Psoas muscle (tissue), 8 donors: ENCODE results near the gene OBP2A. TPM values are rescaled to one million over a fixed set of nuclear protein-coding genes. Genes with fewer than 3 reads are reported as not detected.
"Not testable (repeated sequence)": the region's sequence is repeated elsewhere in the genome, so short reads cannot be mapped to it uniquely, and the experiment has no call there.

Experiments
- ATAC-seq, 4 donors: fragments of 200-7000 bp; cut with Tn5 transposase; one replicate each; pipeline ENCODE4 v1.9.1; 2020; ENCODE audit warnings: moderate library complexity in 3 of 4, mild to moderate bottlenecking in 2 of 4
- DNase-seq, 2 donors: peaks; one replicate each; pipeline ENCODE4 v3.0.0-alpha.2; 2020
- H3K27ac ChIP-seq: fragments of 200-600 bp; one replicate; pipeline ENCODE4 v1.8.0; 2022
- H3K27me3 ChIP-seq, 3 donors: fragments of 200-600 bp in 1 of 3; one replicate each; pipeline versions ENCODE4 v1.6.1 to v1.8.0; 2013 to 2022; ENCODE audit warnings: low read length in 2 of 3, mild to moderate bottlenecking in 2 of 3, moderate library complexity in 1 of 3; ENCODE audit not compliant: insufficient read depth in 3 of 3
- H3K36me3 ChIP-seq, 2 donors: fragments of 200-600 bp in 1 of 2; one replicate each; pipeline versions ENCODE4 v1.6.1 to v1.8.0; 2013 to 2022; ENCODE audit warnings: low read depth in 1 of 2, mild to moderate bottlenecking in 1 of 2, moderate library complexity in 1 of 2; ENCODE audit not compliant: insufficient read depth in 1 of 2
- H3K4me1 ChIP-seq: fragments of 200-600 bp; one replicate; pipeline ENCODE4 v1.8.0; 2022
- H3K4me3 ChIP-seq: fragments of 200-600 bp; one replicate; pipeline ENCODE4 v1.8.0; 2022; ENCODE audit warnings: mild to moderate bottlenecking
- H3K9me3 ChIP-seq: fragments of 200-600 bp; one replicate; pipeline ENCODE4 v1.8.0; 2022
- WGBS, 3 donors: extraction: QIAGEN DNeasy Blood & Tissue Kit; methylation state at CpG; one replicate each; pipeline versions ENCODE4 v1.1.6 to v1.1.7; 2013; 5-methylcytosine and 5-hydroxymethylcytosine counted together
- intact Hi-C, 2 donors: fragments of 100-400 bp; cut with DNase I; formaldehyde crosslinking; loops; one replicate each; pipeline versions ENCODE4 v1.11.0 to v1.14.2; 2022
- polyA plus RNA-seq, 3 donors: library from polyadenylated mRNA; stranded (reverse); fragments of 200-250 nt; gene quantifications; one replicate each; pipeline ENCODE4 v1.2.3, GENCODE V29; 2013
- total RNA-seq, 4 donors: library from RNA; stranded (reverse); fragmentation: NEBNext Ultra II Directional in 2 of 4; extraction: Animal tissue kit (Norgen Biotek cat#: 25700) in 2 of 4; gene quantifications; one replicate each; pipeline versions ENCODE4 v1.2.1 to v1.2.4, GENCODE V29; 2021 to 2023
- TF ChIP-seq, protein P1 (sequence below): fragments of 200-600 bp; IDR thresholded peaks from one replicate; pipeline ENCODE4 v1.8.0; 2022; ENCODE audit warnings: antibody characterized with exemption
- donor health status: healthy with polysubstance abuse.
- donor health status: DM: no; HTN: no; CAD: no; lungs with moderate emphysema.
- donor health status: Bipolar disorder and iron deficiency.
- donor health status: healthy.
- donor health status: DM: yes; HTN: yes; CAD: no.
- donor health status: DM: no; HTN: no; CAD: no.
- donor health status: DM: no; HTN: no; CAD: no.
- donor health status: DM: yes; HTN: yes; CAD: no.

Gene OBP2A
- total and polyA plus RNA-seq, 7 donors, result not detected

DNA sequence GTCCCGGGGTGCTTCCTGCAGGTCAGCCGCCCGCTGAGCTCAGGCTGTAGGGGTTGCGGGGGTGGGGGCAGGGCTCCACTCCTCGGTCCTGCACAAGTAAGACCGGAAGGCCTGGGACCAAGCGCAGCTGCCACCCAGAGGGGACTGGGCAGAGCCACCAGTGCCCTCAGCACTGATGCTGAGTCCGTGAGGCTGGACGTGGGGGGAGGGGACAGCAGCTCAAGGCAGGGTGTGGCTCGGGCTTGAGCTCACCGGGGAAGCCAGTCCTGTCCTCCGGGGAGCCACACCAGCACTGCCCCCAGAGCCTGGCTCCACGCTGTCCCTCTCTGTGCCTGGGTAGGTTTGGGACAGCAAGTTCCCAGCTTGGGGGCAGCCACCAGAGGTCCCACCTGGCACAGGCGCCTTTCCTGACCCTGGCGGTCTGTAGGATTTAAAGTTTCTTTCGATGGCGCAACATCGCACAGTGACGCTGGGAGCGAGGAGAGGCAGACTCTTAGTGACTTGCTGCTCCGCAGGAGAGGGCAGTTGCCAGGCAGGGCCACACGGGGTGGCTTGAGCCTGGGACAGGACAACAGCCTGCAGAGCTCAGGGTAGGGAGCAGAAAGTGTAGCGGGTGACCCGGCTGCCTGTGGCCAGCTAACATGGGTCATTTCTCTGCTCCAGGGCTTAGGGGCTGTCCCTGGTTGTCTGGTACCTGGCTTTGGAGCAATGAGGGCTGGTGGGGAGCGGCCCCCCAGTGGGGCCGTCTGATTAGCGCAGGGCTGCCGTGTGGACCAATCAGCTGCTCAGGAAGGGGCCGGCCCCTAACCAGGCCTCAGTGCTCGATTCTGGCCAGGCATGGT lies 19.0 kb upstream of the OBP2A start:
- no peak overlapping the region for H3K4me3 ChIP-seq
- intact Hi-C loops, result no loop called here
- H3K27ac ChIP-seq, result no peak overlapping the region
- no peaks in the 10 kb centered on the region for H3K36me3 ChIP-seq
- WGBS, 3 donors, result 58 to 64% (median 61%) methylated on average over 30 of the region's 30 CpGs
- DNase-seq (no peak), ATAC-seq (no peak)
- peaks cover 0 to 49% (median 5%) of the 10 kb centered on the region in 3 donors for H3K27me3 ChIP-seq
- no peaks in the 10 kb centered on the region for H3K9me3 ChIP-seq
- H3K4me1 ChIP-seq, result no peaks in the 10 kb centered on the region
- TF ChIP-seq, protein P1, sequence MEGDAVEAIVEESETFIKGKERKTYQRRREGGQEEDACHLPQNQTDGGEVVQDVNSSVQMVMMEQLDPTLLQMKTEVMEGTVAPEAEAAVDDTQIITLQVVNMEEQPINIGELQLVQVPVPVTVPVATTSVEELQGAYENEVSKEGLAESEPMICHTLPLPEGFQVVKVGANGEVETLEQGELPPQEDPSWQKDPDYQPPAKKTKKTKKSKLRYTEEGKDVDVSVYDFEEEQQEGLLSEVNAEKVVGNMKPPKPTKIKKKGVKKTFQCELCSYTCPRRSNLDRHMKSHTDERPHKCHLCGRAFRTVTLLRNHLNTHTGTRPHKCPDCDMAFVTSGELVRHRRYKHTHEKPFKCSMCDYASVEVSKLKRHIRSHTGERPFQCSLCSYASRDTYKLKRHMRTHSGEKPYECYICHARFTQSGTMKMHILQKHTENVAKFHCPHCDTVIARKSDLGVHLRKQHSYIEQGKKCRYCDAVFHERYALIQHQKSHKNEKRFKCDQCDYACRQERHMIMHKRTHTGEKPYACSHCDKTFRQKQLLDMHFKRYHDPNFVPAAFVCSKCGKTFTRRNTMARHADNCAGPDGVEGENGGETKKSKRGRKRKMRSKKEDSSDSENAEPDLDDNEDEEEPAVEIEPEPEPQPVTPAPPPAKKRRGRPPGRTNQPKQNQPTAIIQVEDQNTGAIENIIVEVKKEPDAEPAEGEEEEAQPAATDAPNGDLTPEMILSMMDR, result no peak

DNA sequence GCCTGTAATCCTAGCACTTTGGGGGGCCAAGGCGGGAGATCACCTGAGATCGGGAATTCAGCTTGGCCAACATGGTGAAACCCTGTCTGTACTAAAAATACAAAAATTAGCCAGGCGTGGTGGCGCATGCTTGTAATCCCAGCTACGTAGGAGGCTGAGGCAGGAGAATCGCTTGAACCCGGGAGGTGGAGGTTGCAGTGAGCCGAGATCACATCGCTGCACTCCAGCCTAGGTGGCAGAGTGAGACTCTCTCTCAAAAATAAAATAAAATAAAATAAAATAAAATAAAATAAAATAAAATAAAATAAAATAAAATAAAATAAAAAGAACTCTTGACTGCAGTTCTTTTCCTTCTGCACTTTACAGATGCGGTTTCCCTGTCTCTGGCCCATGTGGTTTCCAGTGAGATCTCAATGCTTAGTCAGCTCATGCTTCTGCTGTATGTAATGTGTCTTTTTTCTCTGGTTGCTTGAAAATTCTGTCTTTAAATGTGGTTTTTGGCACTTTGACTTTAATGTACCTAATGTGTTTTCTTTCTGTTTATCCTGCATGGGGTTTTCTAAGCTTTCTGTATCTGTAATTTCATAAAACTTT lies 17.0 kb upstream of the OBP2A start:
- H3K27ac ChIP-seq, H3K4me3 ChIP-seq, DNase-seq, intact Hi-C loops, H3K4me1 ChIP-seq, H3K9me3 ChIP-seq, ATAC-seq, H3K36me3 ChIP-seq: not testable (repeated sequence)
- H3K27me3 ChIP-seq, result peaks cover 0 to 48% (median 2%) of the 10 kb centered on the region in 3 donors
- 84 to 91% (median 91%) methylated on average over 10 of the region's 10 CpGs for WGBS, 3 donors

DNA sequence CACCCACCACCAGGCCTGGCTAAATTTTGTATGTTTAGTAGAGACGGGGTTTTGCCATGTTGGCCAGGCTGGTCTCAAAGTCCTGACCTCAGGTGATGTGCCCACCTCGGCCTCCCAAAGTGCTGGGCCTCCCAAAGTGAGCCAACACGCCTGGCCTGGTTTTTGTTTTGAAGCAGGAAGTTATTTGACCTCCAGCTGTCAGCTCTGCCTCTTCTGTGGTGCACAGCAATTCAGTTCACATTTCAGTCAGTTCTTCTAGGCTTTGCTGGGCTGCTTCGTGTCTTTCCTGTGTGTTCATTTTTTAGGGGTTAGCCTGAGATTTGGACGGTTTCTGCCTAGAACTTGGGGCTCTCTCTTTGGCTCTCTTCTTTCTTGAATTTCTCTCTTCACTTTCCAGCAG lies 15.8 kb upstream of the OBP2A start:
- H3K27me3 ChIP-seq, result peaks cover 0 to 41% (median 2%) of the 10 kb centered on the region in 3 donors
- no peak overlapping the region for H3K27ac ChIP-seq

DNA sequence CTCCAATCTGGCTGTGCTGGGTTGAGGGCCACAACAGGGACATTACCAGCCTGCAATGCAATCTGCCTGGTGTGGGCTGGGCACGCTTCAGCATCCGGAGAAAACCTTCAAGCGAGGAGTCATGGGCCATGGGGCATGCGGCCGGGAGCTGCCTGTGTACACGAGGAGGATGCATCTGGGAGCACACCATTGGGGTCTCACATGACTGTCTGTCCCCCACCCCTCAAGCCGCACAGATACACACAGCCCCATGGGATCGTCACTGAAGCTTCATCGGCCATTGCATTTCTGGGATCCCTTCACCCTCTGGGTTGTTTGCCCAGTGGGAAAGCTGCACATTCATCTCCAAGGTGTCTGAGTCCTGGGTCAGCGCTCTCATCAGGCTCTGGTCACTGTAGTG lies 14.8 kb upstream of the OBP2A start:
- WGBS, 3 donors, result 89 to 93% (median 90%) methylated on average over 10 of the region's 10 CpGs
- Histone ChIP-seq H3K4me3 (no peak overlapping the region), H3K27me3 (peaks cover 0 to 37% (median 2%) of the 10 kb centered on the region in 3 donors), H3K4me1 (no peaks in the 10 kb centered on the region), H3K36me3 (no peaks in the 10 kb centered on the region), H3K9me3 (no peaks in the 10 kb centered on the region), H3K27ac (no peak overlapping the region)
- no peak for ATAC-seq
- DNase-seq, result no peak
- TF ChIP-seq, protein P1, result no peak
- intact Hi-C loops, result no loop called here

More for the DNA sequence above, 15.8 kb upstream of the OBP2A start:
- H3K36me3 ChIP-seq, result no peaks in the 10 kb centered on the region
- no peaks in the 10 kb centered on the region for H3K9me3 ChIP-seq
- DNase-seq (no peak), ATAC-seq (no peak)
- 66 to 74% (median 71%) methylated on average over 5 of the region's 5 CpGs for WGBS, 3 donors
- no peak overlapping the region for H3K4me3 ChIP-seq
- H3K4me1 ChIP-seq, result no peaks in the 10 kb centered on the region
- intact Hi-C loops, result no loop called here
- TF ChIP-seq, protein P1, result no peak

DNA sequence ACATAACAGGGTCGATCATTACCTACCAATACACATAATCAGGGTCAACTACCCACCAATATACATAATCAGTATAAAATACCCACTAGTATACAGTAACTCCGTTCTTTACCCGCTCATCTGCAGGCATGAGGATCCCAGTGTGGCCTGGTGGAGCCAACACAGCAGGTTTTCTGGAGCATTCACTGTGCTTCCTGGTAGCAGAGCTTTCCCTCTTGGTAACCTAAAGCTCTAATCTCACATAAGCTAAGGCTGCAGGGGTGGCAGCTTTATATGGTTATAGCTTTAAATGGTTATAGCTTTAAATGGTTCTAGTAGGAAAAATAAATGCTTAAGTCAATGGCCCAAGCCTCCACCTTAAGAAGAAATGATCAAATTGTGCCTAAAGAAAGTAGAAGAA lies 12.8 kb upstream of the OBP2A start:
- 83 to 92% (median 86%) methylated on average over 3 of the region's 3 CpGs for WGBS, 3 donors
- no peak for ATAC-seq

More for the DNA sequence above, 12.8 kb upstream of the OBP2A start:
- Histone ChIP-seq H3K27ac (no peak overlapping the region), H3K4me3 (no peak overlapping the region), H3K36me3 (no peaks in the 10 kb centered on the region), H3K4me1 (no peaks in the 10 kb centered on the region), H3K9me3 (no peaks in the 10 kb centered on the region), H3K27me3 (peaks cover 0 to 46% (median 2%) of the 10 kb centered on the region in 3 donors)
- no peak for DNase-seq
- TF ChIP-seq, protein P1, result no peak
- intact Hi-C loops, result no loop called here
